HG03025 (cell line): Measurements from ENCODE around the gene SLC25A15.
"Not testable (repeated sequence)": the region's sequence is repeated elsewhere in the genome, so short reads cannot be mapped to it uniquely, and the experiment has no call there.

Experiments
- ATAC-seq: cut with Tn5 transposase; IDR thresholded peaks from one replicate; pipeline ENCODE4 v1.9.1; 2021; ENCODE audit warnings: mild to moderate bottlenecking, moderate library complexity; ENCODE audit not compliant: unreplicated experiment, low FRiP score

The SLC25A15 gene

DNA sequence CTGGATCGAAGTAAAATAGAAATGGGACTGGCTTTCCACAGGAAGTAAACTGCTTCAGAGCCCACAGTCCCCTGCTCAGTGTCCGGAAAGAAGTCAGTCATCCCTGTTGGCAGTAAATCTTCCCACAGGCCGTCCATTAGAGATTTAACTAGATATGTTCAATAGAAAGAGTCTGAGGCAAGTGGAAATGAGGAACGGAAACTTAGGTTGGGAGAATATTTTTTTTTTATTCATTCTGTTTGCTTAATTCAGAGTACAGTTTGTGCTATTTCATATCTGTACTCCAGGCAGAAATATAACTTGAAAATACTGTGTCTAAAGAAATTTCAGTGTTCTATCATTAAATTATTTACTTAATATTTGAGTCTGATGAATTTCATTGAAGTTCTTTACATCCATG lies 22.7 kb downstream of the SLC25A15 start:
- no peak for ATAC-seq

DNA sequence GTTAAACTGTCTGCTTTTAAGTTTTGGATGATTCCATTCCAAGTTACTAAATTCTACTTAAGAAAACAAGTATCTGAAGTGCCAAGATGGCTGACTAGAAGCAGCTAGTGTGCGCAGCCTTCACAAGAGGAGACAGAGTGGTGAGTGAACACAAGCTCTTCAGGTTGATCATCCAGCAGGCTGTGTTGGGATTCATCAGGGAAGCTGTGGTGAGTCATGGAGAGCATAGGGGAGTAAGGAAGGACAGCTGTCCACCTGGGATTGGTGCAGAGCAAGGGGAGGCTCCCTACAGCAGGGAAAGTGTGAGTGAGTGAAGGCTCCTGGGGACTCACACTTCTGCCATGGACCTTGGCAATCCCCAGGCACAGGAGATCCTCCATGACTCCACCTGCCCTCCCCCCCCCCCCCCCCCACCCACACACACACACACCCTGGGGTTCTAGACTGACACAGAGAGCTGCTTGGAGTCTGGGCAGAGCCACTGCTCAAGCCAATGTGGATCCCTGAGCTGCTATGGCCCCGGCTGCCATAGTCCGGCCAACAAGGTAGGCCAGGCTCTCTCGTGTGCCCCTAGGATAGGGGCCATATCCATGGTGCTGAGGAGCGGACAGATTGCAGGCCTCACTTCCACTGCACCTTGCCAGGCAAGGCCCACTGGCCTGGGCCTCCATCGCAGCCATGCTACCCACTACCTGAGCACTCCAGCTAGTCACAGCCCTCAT lies 23.5 kb downstream of the SLC25A15 start:
- no peak for ATAC-seq

DNA sequence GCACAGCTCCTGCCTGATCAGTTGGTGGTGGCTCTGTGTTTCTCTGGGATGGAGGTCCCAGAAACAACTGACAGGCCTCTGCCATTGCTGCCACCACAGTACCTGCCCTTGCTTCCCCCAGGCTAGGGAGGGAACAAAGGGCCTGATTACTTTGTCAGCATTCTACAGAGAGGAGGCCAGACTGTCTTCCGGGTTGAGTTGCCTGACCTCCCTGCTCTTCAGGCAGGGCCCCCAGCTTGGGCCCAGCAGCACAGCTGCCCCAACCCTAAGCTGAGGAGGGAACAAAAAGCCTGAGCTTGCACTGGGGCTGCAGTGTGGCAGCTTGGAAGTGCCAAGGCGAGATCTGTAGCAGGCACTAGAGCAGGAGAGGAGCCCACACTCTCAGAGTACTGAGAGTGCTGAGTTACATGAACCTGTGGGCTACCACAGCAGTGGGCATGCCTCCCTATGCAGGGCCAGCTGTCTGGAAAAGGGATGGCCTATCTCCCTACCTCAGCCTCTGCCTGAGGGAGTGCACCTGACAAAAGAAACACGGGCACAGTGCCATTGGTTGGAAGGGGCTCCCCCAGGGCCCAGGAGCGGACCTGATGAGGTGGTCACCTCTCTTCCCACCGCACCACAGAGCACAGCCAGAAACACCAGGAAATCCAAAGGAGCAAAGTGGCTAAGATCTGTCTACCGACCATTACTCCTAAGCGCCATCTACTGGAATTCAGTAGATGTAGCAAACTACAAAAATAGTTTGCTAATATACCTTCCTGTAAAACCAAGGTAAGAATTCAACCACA lies 24.4 kb downstream of the SLC25A15 start:
- no peak for ATAC-seq

DNA sequence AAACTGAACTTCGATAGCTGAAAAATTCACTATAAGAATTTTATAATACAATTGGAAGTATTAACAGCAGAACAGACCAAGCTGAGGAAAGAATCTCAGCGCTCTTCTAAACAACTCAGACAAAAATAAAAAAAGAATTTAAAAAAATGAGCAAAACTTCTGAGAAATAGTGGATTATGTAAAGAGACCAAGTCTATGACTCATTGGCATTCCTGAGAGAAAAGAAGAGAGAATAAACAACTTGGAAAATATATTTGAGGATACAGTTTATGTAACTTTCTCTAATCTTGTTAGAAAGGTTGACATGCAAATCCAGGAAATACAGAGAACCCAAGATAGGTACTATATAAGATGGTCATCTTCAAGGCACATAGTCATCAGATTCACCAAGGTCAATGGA lies 25.4 kb downstream of the SLC25A15 start:
- no peak for ATAC-seq

DNA sequence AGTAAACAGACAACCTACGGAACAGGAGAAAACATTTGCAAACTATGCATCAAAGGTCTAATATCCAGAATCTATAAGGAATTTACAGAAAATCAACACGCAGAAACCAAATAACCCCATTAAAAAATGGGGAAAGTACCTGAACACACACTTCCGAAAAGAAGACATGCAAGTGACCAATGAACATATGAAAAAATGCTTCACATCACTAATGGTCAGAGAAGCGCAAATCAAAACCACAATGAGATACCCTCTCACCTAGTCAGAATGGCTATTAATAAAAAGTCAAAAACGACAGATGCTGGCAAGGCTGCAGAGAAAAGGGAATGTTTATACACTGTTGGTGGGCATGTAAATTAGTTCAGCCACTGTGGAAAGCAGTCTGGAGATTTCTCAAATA lies 29.5 kb downstream of the SLC25A15 start:
- no peak for ATAC-seq

DNA sequence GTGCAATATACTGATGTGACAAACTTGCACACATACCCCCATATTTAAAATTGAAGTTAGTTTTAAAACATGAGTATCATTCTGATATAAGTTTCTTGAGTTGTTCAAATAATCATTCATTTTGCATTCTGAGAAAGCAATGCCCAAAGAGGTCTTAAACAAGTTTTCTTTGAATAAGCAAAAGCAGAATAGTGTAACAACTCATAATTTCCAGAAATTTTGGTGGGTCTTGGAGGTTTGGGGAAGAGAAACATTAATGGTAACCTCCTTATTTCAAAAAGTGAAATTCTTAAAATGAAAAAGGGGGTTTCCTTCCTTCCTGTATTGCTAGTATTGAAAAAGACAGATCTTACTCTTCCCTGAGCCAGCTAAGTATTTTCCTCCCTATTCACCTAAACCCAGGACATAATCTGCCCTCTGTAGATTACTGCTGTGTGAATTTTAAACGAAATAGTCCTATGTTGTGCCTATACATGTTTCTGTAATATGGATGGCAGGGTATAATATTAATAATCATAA lies 30.4 kb downstream of the SLC25A15 start:
- ATAC-seq, result no peak

DNA sequence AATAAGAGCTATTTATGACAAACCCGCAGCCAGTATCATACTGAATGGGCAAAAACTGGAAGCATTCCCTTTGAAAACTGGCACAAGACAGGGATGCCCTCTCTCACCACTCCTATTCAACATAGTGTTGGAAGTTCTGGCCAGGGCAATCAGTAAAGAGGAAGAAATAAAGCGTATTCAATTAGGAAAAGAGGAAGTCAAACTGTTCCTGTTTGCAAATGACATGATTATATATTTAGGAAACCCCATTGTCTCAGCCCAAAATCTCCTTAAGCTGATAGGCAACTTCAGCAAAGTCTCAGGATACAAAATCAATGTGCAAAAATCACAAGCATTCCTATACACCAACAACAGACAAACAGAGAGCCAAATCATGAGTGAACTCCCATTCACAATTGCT lies 50.3 kb downstream of the SLC25A15 start:
- not testable (repeated sequence) for ATAC-seq

DNA sequence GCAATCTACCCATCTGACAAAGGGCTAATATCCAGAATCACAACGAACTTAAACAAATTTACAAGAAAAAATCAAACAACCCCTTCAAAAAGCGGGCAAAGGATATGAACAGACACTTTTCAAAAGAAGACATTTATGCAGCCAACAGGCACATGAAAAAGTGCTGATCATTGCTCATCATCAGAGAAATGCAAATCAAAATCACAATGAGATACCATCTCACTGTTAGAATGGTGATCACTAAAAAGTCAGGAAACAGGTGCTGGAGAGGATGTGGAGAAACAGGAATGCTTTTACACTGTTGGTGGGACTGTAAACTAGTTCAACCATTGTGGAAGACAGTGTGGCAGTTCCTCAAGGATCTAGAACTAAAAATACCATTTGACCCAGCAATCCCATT lies 51.5 kb downstream of the SLC25A15 start:
- not testable (repeated sequence) for ATAC-seq
